Rectal smooth muscle tissue (tissue), 1 donor: ENCODE data around the gene DNMT3A.
A peak's percentile ranks its signal among the peaks of the same experiment; 100 is the strongest.

Experiments used
- H3K27ac ChIP-seq: one replicate; pipeline ENCODE4 v1.7.0; 2013; ENCODE audit warnings: low read depth, low read length, inconsistent platforms
- H3K27me3 ChIP-seq: one replicate; pipeline ENCODE4 v1.7.0; 2013; ENCODE audit warnings: low read length; ENCODE audit not compliant: control insufficient read depth, insufficient read depth
- H3K36me3 ChIP-seq: one replicate; pipeline ENCODE4 v1.7.0; 2013; ENCODE audit warnings: low read length; ENCODE audit not compliant: control insufficient read depth, insufficient read depth
- H3K4me1 ChIP-seq: one replicate; pipeline ENCODE4 v1.7.0; 2013; ENCODE audit warnings: low read length; ENCODE audit not compliant: control insufficient read depth, insufficient read depth
- H3K4me3 ChIP-seq: one replicate; pipeline ENCODE4 v1.7.0; 2013; ENCODE audit warnings: low read length
- H3K9ac ChIP-seq: one replicate; pipeline ENCODE4 v1.7.0; 2013; ENCODE audit warnings: low read length

Gene DNMT3A

GRCh38 chr2:25251071-25251421 lies 90.7 kb downstream of the DNMT3A start:
- Histone ChIP-seq H3K36me3 (peaks cover 22% of the 10 kb centered on the region), H3K27me3 (no peaks in the 10 kb centered on the region), H3K9ac (no peak overlapping the region), H3K4me3 (peak overlapping the region; percentile 67), H3K27ac (peak overlapping the region; percentile 37), H3K4me1 (peaks cover 3% of the 10 kb centered on the region)

GRCh38 chr2:25250331-25251070 lies 91.2 kb downstream of the DNMT3A start:
- Histone ChIP-seq H3K9ac (no peak overlapping the region), H3K4me3 (no peak overlapping the region), H3K27ac (no peak overlapping the region), H3K27me3 (no peaks in the 10 kb centered on the region), H3K36me3 (peaks cover 27% of the 10 kb centered on the region), H3K4me1 (peaks cover 3% of the 10 kb centered on the region)

- no peak overlapping the region for H3K27ac ChIP-seq
- H3K4me1 ChIP-seq: peaks cover 3% of the 10 kb centered on the region
- H3K9ac ChIP-seq: no peak overlapping the region
- H3K27me3 ChIP-seq: no peaks in the 10 kb centered on the region
- peaks cover 34% of the 10 kb centered on the region for H3K36me3 ChIP-seq
- no peak overlapping the region for H3K4me3 ChIP-seq
These were observed 91.9 kb downstream of the DNMT3A start for GRCh38 chr2:25249785-25250184.

GRCh38 chr2:25247792-25248512 lies 93.8 kb downstream of the DNMT3A start:
- Histone ChIP-seq H3K27ac (no peak overlapping the region), H3K4me3 (no peak overlapping the region), H3K36me3 (peaks cover 49% of the 10 kb centered on the region), H3K27me3 (no peaks in the 10 kb centered on the region), H3K9ac (no peak overlapping the region), H3K4me1 (peaks cover 3% of the 10 kb centered on the region)

- H3K9ac ChIP-seq: no peak overlapping the region
- no peaks in the 10 kb centered on the region for H3K27me3 ChIP-seq
- H3K27ac ChIP-seq: no peak overlapping the region
- H3K36me3 ChIP-seq: peaks cover 52% of the 10 kb centered on the region
- peaks cover 3% of the 10 kb centered on the region for H3K4me1 ChIP-seq
- H3K4me3 ChIP-seq: no peak overlapping the region
These were observed 95.0 kb downstream of the DNMT3A start for GRCh38 chr2:25246558-25247290.

GRCh38 chr2:25246001-25246400 lies 95.7 kb downstream of the DNMT3A start:
- no peak overlapping the region for H3K9ac ChIP-seq
- peaks cover 57% of the 10 kb centered on the region for H3K36me3 ChIP-seq
- H3K27me3 ChIP-seq: no peaks in the 10 kb centered on the region
- H3K27ac ChIP-seq: no peak overlapping the region
- H3K4me3 ChIP-seq: no peak overlapping the region
- H3K4me1 ChIP-seq: no peaks in the 10 kb centered on the region

GRCh38 chr2:25245141-25245540 lies 96.6 kb downstream of the DNMT3A start:
- H3K9ac ChIP-seq: no peak overlapping the region
- no peaks in the 10 kb centered on the region for H3K27me3 ChIP-seq
- no peak overlapping the region for H3K4me3 ChIP-seq
- no peaks in the 10 kb centered on the region for H3K4me1 ChIP-seq
- peaks cover 64% of the 10 kb centered on the region for H3K36me3 ChIP-seq
- H3K27ac ChIP-seq: no peak overlapping the region

GRCh38 chr2:25243995-25244394 lies 97.7 kb downstream of the DNMT3A start:
- peaks cover 73% of the 10 kb centered on the region for H3K36me3 ChIP-seq

GRCh38 chr2:25241452-25241851 lies 100.3 kb downstream of the DNMT3A start:
- no peak overlapping the region for H3K27ac ChIP-seq
- H3K27me3 ChIP-seq: no peaks in the 10 kb centered on the region
- no peaks in the 10 kb centered on the region for H3K4me1 ChIP-seq
- H3K4me3 ChIP-seq: no peak overlapping the region
- H3K36me3 ChIP-seq: peaks cover 62% of the 10 kb centered on the region
- no peak overlapping the region for H3K9ac ChIP-seq

More at GRCh38 chr2:25243995-25244394, 97.7 kb downstream of the DNMT3A start:
- no peak overlapping the region for H3K4me3 ChIP-seq
- no peaks in the 10 kb centered on the region for H3K4me1 ChIP-seq
- H3K9ac ChIP-seq: no peak overlapping the region
- no peak overlapping the region for H3K27ac ChIP-seq
- H3K27me3 ChIP-seq: no peaks in the 10 kb centered on the region

GRCh38 chr2:25240636-25241035 lies 101.1 kb downstream of the DNMT3A start:
- H3K27ac ChIP-seq: no peak overlapping the region
- H3K4me1 ChIP-seq: no peaks in the 10 kb centered on the region
- H3K9ac ChIP-seq: no peak overlapping the region
- no peak overlapping the region for H3K4me3 ChIP-seq
- H3K36me3 ChIP-seq: peaks cover 58% of the 10 kb centered on the region
- no peaks in the 10 kb centered on the region for H3K27me3 ChIP-seq

GRCh38 chr2:25238920-25239319 lies 102.8 kb downstream of the DNMT3A start:
- H3K9ac ChIP-seq: no peak overlapping the region
- H3K36me3 ChIP-seq: peaks cover 49% of the 10 kb centered on the region
- no peaks in the 10 kb centered on the region for H3K27me3 ChIP-seq
- no peak overlapping the region for H3K27ac ChIP-seq
- no peak overlapping the region for H3K4me3 ChIP-seq
- no peaks in the 10 kb centered on the region for H3K4me1 ChIP-seq

- Histone ChIP-seq H3K27ac (no peak overlapping the region), H3K36me3 (peaks cover 50% of the 10 kb centered on the region)
These were observed 104.0 kb downstream of the DNMT3A start for GRCh38 chr2:25237764-25238163.

More at GRCh38 chr2:25237764-25238163, 104.0 kb downstream of the DNMT3A start:
- no peak overlapping the region for H3K4me3 ChIP-seq
- H3K9ac ChIP-seq: no peak overlapping the region
- H3K27me3 ChIP-seq: no peaks in the 10 kb centered on the region
- H3K4me1 ChIP-seq: no peaks in the 10 kb centered on the region
